GM12878 (cell line): ENCODE data around the gene RASGRF2. TPM values are rescaled to one million over a fixed set of nuclear protein-coding genes. Genes with fewer than 3 reads are reported as not detected.

Experiments used
- ATAC-seq: fragments of 200-7000 bp; cut with Tn5 transposase; 3 replicates; pipeline ENCODE4 v1.9.1; 2020; ENCODE audit warnings: mild to moderate bottlenecking, moderate library complexity
- BruUV-seq: library from RNA; stranded (reverse); fragments of 400-500 nt; replicated peaks from 2 replicates; lab custom pipeline; 2021; lab: Mats Ljungman, UMichigan
- CTCF ChIA-PET: fragments of 300-600 bp; sonication (Branson Sonifier 250); formaldehyde crosslinking; extraction: SDS; loops from one replicate; lab custom pipeline; 2021; ENCODE audit warnings: inconsistent platforms; lab: Yijun Ruan, JAX
- POLR2A ChIA-PET: fragments of 350-600 bp; formaldehyde crosslinking; extraction: SDS; loops from one replicate; lab custom pipeline; 2021; ENCODE audit warnings: inconsistent platforms; lab: Charles Lee
- RAD21 ChIA-PET: fragments of 300-600 bp; sonication (Branson Sonifier 250); formaldehyde crosslinking; loops from one replicate; lab custom pipeline; 2023; ENCODE audit warnings: antibody characterized with exemption; ENCODE audit not compliant: unreplicated experiment; lab: Charles Lee
- SMC1A ChIA-PET: fragments of 300-600 bp; sonication (Branson Sonifier 250); formaldehyde crosslinking; loops from one replicate; lab custom pipeline; 2023; ENCODE audit not compliant: unreplicated experiment, uncharacterized antibody; lab: Charles Lee
- DNase-seq: peaks from one replicate; pipeline ENCODE4 v3.0.0-alpha.2; 2011; ENCODE audit warnings: low read depth, low spot score
- FAIRE-seq: peaks from 3 replicates; lab custom pipeline; 2011; peaks lifted over from hg19 to GRCh38; lab: Jason Lieb, UNC
- H2AFZ ChIP-seq: 2 replicates; pipeline ENCODE4 v1.6.0; 2011; ENCODE audit warnings: low read depth, low read length, control low read depth; ENCODE audit not compliant: control insufficient read depth
- H3K27ac ChIP-seq: 2 replicates; pipeline ENCODE4 v1.5.1; 2011; ENCODE audit warnings: control low read depth; ENCODE audit not compliant: control insufficient read depth, insufficient read depth
- H3K27me3 ChIP-seq, 2 experiments: replicated peaks in 1 of 2; 2 replicates each; pipeline versions ENCODE4 v1.6.0 to v1.6.1; 2011; ENCODE audit warnings: low read length in 1 of 2; ENCODE audit not compliant: control insufficient read depth in 2 of 2, insufficient read depth in 2 of 2
- H3K36me3 ChIP-seq, 2 experiments: 2 replicates each; pipeline ENCODE4 v1.5.1; 2011; ENCODE audit warnings: low read length in 1 of 2; ENCODE audit not compliant: control insufficient read depth in 2 of 2, insufficient read depth in 2 of 2
- H3K4me1 ChIP-seq: 2 replicates; pipeline ENCODE4 v1.6.1; 2011; ENCODE audit warnings: mild to moderate bottlenecking, low read length, moderate library complexity, mixed read lengths; ENCODE audit not compliant: control insufficient read depth, insufficient read depth
- H3K4me2 ChIP-seq: 2 replicates; pipeline ENCODE4 v1.6.0; 2011; ENCODE audit warnings: control low read depth; ENCODE audit not compliant: control insufficient read depth, insufficient read depth
- H3K4me3 ChIP-seq: fragments of 200-600 bp; sonication (generic); 2 replicates; pipeline ENCODE4 v1.5.1; 2016
- H3K79me2 ChIP-seq: 2 replicates; pipeline ENCODE4 v1.6.0; 2011; ENCODE audit warnings: low read length; ENCODE audit not compliant: control insufficient read depth, insufficient read depth
- H3K9ac ChIP-seq: 2 replicates; pipeline ENCODE4 v1.8.0; 2011; ENCODE audit warnings: low read length, control low read depth, mixed read lengths; ENCODE audit not compliant: control insufficient read depth, insufficient read depth
- H3K9me3 ChIP-seq: replicated peaks from 3 replicates; pipeline ENCODE4 v1.5.1; 2011; ENCODE audit warnings: mild to moderate bottlenecking, low read length; ENCODE audit not compliant: control insufficient read depth, insufficient read depth
- H4K20me1 ChIP-seq: 2 replicates; pipeline ENCODE4 v1.6.0; 2011; ENCODE audit not compliant: control insufficient read depth, insufficient read depth
- KDM1A ChIP-seq: fragments of 200-600 bp; sonication (generic); IDR thresholded peaks from 2 replicates; pipeline ENCODE4 v1.6.1; 2016; ENCODE audit warnings: borderline replicate concordance
- MEF2A ChIP-seq: IDR thresholded peaks from 2 replicates; pipeline ENCODE4 v1.6.1; 2011; ENCODE audit warnings: low read depth, mild to moderate bottlenecking, low read length, moderate library complexity; ENCODE audit not compliant: insufficient read depth
- RB1 ChIP-seq: fragments of 450-650 bp; formaldehyde crosslinking; IDR thresholded peaks from 2 replicates; pipeline ENCODE4 v1.6.1; 2017; ENCODE audit warnings: mild to moderate bottlenecking, borderline replicate concordance
- STAT1 ChIP-seq: fragments of 450-650 bp; conservative IDR thresholded peaks from 2 replicates; pipeline ENCODE4 v1.6.1; 2014; ENCODE audit warnings: antibody characterized with exemption, mild to moderate bottlenecking
- TAF1 ChIP-seq: IDR thresholded peaks from 2 replicates; pipeline ENCODE4 v1.6.1; 2011; ENCODE audit warnings: mild to moderate bottlenecking, low read depth, low read length, borderline replicate concordance
- TCF3 ChIP-seq: IDR thresholded peaks from 2 replicates; pipeline ENCODE4 v1.6.1; 2012; ENCODE audit warnings: low read depth, mild to moderate bottlenecking, low read length, borderline replicate concordance; ENCODE audit not compliant: insufficient read depth
- WGBS: methylation state at CpG from one replicate; pipeline ENCODE4 v1.1.6; 2016; ENCODE audit warnings: low lambda C conversion rate; ENCODE audit not compliant: insufficient replicate concordance, insufficient coverage; ENCODE audit errors: missing lambda C conversion rate; 5-methylcytosine and 5-hydroxymethylcytosine counted together
- in situ Hi-C: fragments of 300-500 bp; cut with MboI; formaldehyde crosslinking; loops from 9 replicates; pipeline ENCODE4 v1.14.3; 2018; ENCODE audit warnings: mixed read lengths
- intact Hi-C: fragments of 100-400 bp; cut with micrococcal nuclease; formaldehyde crosslinking; loops from one replicate; pipeline ENCODE4 v1.14.2; 2022; ENCODE audit not compliant: unreplicated experiment
- polyA plus RNA-seq, 11 experiments: library from polyadenylated mRNA; depleted of rRNA in 4 of 11; unstranded in 6 of 11; stranded (reverse) in 5 of 11; fragments of >200 nt; fragmentation: Nextera tagmentation in 4 of 11; fragmentation: Illumina TruSeq in 1 of 11; extraction: Ambion mirVana in 4 of 11; extraction: Trizol in 1 of 11; gene quantifications; 1 replicate in 1 of 11; 2 replicates in 10 of 11; pipeline versions ENCODE4 v1.2.1 to v1.2.3, GENCODE V29; 2011 to 2016; ENCODE audit warnings: inconsistent platforms in 2 of 11, missing spikeins in 2 of 11, low read depth in 1 of 11
- total RNA-seq, 4 experiments: library from RNA; depleted of rRNA in 3 of 4; stranded (reverse); fragments of >200 nt in 3 of 4; fragmentation: Illumina TruSeq in 1 of 4; extraction: Trizol in 1 of 4; gene quantifications; 2 replicates each; pipeline versions ENCODE4 v1.2.1 to v1.2.3, GENCODE V29; 2013 to 2021

Gene RASGRF2
- total and polyA plus RNA-seq, 10 of the 15 experiments (the other 5 are each of a cell fraction or from before 2014, with no cell fraction given) = 0.05 to 0.24 (median 0.07) TPM

DNA sequence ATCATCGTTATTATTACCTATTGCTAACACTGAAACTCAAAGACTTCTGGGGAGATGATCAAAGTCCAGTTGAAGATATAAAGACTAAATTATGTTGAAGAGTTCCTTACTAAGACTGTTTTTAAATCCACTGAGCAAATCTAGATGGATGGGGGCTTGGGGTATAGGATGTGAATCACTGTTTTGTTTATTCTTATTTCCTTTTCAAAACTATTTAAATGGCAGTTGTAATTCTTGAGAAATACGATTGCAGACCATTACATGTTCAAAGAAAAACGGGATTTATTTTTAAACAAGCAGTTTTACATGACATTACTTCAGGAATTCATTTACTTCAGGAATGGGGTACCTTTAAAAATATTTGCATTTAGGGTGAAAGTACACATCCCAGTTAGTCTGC is 4.3 kb downstream of the RASGRF2 start:
- Histone ChIP-seq H3K9me3 (no peaks in the 10 kb centered on the region; the same call in 2 of the 3 replicates), H3K27ac (no peak overlapping the region), H3K9ac (no peak overlapping the region), H3K27me3 (peaks cover 8 to 10% of the 10 kb centered on the region in 2 experiments; a peak in 3 of 4 replicates), H4K20me1 (no peaks in the 10 kb centered on the region), H3K4me1 (no peaks in the 10 kb centered on the region), H3K36me3 (no peaks in the 10 kb centered on the region), H3K79me2 (no peaks in the 10 kb centered on the region), H2AFZ (no peak overlapping the region), H3K4me2 (no peak overlapping the region), H3K4me3 (no peak overlapping the region)
- RAD21 ChIA-PET = no interaction called here
- TF ChIP-seq KDM1A = no peak
- no peak for TF ChIP-seq RB1
- no peak for TF ChIP-seq TAF1
- no peak for TF ChIP-seq TCF3
- BruUV-seq = no TSS peak
- ATAC-seq (no peak), FAIRE-seq (no peak), DNase-seq (no peak)
- CTCF ChIA-PET = no interaction called here
- 16% methylated on average over 3 of the region's 3 CpGs for WGBS
- intact Hi-C loops = no loop called here
- SMC1A ChIA-PET = no interaction called here
- POLR2A ChIA-PET = no interaction called here
- in situ Hi-C loops = no loop called here

DNA sequence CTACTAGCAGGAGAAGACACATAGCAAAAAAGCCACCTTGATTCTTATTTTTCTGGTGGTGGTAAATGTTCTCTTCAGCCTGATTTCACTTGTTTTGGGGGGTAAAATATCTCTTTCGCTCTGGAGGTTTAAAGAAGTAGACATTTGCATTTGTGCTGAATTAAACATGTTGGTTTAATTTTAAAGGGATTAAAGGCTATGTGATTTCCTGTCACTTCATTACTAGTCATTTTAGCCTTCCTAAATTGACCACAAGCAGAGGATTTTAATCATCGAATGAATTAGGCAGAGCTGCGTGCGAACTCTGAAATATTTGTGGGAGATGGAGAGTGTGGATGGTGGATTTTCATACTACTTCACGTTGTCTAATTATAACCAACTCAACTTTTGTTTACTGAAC is 4.8 kb downstream of the RASGRF2 start:
- no peak overlapping the region for H3K27ac ChIP-seq
- BruUV-seq = no TSS peak

More for the DNA sequence above, 4.8 kb downstream of the RASGRF2 start:
- POLR2A ChIA-PET = no interaction called here
- DNase-seq (no peak), FAIRE-seq (no peak), ATAC-seq (no peak)
- no peak overlapping the region for H2AFZ ChIP-seq
- no peaks in the 10 kb centered on the region for H3K4me1 ChIP-seq
- no peaks in the 10 kb centered on the region for H3K79me2 ChIP-seq
- RAD21 ChIA-PET = no interaction called here
- no peaks in the 10 kb centered on the region for H4K20me1 ChIP-seq
- H3K9ac ChIP-seq = no peak overlapping the region
- in situ Hi-C loops = no loop called here
- H3K36me3 ChIP-seq = no peaks in the 10 kb centered on the region
- CTCF ChIA-PET = no interaction called here
- WGBS = 18% methylated on average over 5 of the region's 5 CpGs
- no peak for TF ChIP-seq STAT1
- no peak for TF ChIP-seq MEF2A
- H3K4me3 ChIP-seq = no peak overlapping the region
- H3K4me2 ChIP-seq = no peak overlapping the region
- SMC1A ChIA-PET = no interaction called here
- H3K9me3 ChIP-seq = no peaks in the 10 kb centered on the region; the same call in 2 of the 3 replicates
- intact Hi-C loops = no loop called here
- H3K27me3 ChIP-seq = peaks cover 7 to 8% of the 10 kb centered on the region in 2 experiments; a peak in 3 of 4 replicates
